ENCODE results near the gene OR52A1. TPM values are rescaled to one million over a fixed set of nuclear protein-coding genes. Genes with fewer than 3 reads are reported as not detected.

Gene OR52A1
- not detected for total RNA-seq
- polyA plus RNA-seq = not detected
- long read RNA-seq, donor 1 = 0 reads
- long read RNA-seq, donor 2 = 0 reads
- long read RNA-seq, donor 3 = 0 reads
- long read RNA-seq, donor 4 = 0 reads
- long read RNA-seq, donor 5 = 0 reads
- long read RNA-seq, donor 6 = 0 reads
- long read RNA-seq, donor 7 = 0 reads
- long read RNA-seq, donor 8 = 0 reads
- long read RNA-seq, donor 9 = 0 reads
- long read RNA-seq, donor 10 = 0 reads

DNA sequence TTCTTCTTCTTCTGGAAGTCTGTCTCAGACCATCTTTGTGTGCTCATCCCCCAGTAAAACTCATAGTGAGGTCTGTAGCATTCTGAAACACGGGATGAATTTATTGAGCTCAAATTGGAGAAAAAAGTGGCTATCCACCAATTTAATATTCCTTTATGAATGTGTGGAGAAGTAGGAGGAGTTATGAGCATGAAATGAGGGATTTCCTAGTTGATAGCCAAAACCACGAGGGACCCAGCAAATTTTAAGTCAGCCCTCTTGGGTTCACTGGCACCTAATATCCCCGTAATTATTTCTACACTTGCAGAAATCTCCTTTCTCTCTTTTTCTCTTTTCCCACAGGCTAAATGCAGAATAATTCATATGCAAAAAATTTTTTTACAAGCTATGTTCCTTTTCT, at the start of gene OR52A1:
Gene OR52A1, minus strand, starts transcription at position 101 of the 400 bp plus-strand sequence. CDS start 2,388 bp downstream, outside the sequence.
- DNase-seq = no peak
- H3K27me3 ChIP-seq = peaks cover 0 to 3% (median 0%) of the 10 kb centered on the region in 3 donors
- H3K9me3 ChIP-seq = no peaks in the 10 kb centered on the region
- no peaks in the 10 kb centered on the region for H3K4me1 ChIP-seq
- no peaks in the 10 kb centered on the region for H3K36me3 ChIP-seq
- H3K4me3 ChIP-seq = no peak within 1 kb of the TSS
- TF ChIP-seq POLR2AphosphoS5 (IDR thresholded peaks at IDR 0.05) (no peak), EP300 (IDR thresholded peaks at IDR 0.05) (no peak), CTCF (IDR thresholded peaks at IDR 0.05) (no peak), POLR2A (IDR thresholded peaks at IDR 0.05) (no peak)
- WGBS, 5 donors = 62 to 78% (median 73%) methylated on average over 3 of the region's 3 CpGs
- H3K27ac ChIP-seq = no peak within 1 kb of the TSS
- intact Hi-C loops (cut with DNase I; ENCODE audit: low total_unique reads) = no loop called here

DNA sequence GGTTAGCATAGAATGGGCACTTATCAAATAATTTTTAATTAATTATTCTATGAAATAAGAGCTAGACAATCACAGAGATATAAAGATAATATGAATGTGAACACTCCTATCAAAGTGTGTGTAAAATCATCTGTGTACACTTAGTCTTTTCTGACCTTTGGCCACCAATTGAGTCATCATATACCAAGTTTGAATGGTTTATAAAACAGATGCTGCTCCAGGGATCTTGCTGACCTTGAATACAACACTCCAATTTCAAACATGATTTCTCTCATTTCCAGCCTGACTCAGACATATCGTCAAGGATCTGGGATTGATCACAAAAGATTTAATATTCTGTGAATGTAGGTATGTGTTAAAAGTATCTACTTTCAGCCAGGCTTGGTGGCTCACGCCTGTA, 48.8 kb upstream of the OR52A1 start:
- no peak for DNase-seq
- Histone ChIP-seq H3K36me3 (no peaks in the 10 kb centered on the region), H3K4me3 (no peak overlapping the region), H3K9me3 (no peaks in the 10 kb centered on the region), H3K27ac (no peak overlapping the region), H3K27me3 (no peaks in the 10 kb centered on the region), H3K4me1 (no peaks in the 10 kb centered on the region)
- TF ChIP-seq CTCF (IDR thresholded peaks at IDR 0.05) (no peak), POLR2AphosphoS5 (IDR thresholded peaks at IDR 0.05) (no peak), EP300 (IDR thresholded peaks at IDR 0.05) (no peak)
- whole genome bisulfite sequencing, 5 donors = 80 to 87% (median 83%) methylated on average over 2 of the region's 2 CpGs
- intact Hi-C loops (cut with DNase I; ENCODE audit: low total_unique reads) = no loop called here

- intact Hi-C loops (cut with DNase I; ENCODE audit: low total_unique reads) = no loop called here
- H3K36me3 ChIP-seq = no peaks in the 10 kb centered on the region
- H3K4me1 ChIP-seq = no peaks in the 10 kb centered on the region
- no peaks in the 10 kb centered on the region for H3K27me3 ChIP-seq
- H3K27ac ChIP-seq = no peak within 1 kb of the TSS
- WGBS, 5 donors = 58 to 72% (median 68%) methylated on average over 1 of the region's 1 CpG
- TF ChIP-seq EP300 (IDR thresholded peaks at IDR 0.05) (no peak), POLR2A (IDR thresholded peaks at IDR 0.05) (no peak), CTCF (IDR thresholded peaks at IDR 0.05) (no peak), POLR2AphosphoS5 (IDR thresholded peaks at IDR 0.05) (no peak)
- H3K4me3 ChIP-seq = no peak within 1 kb of the TSS
- no peak for DNase-seq
- H3K9me3 ChIP-seq = no peaks in the 10 kb centered on the region
Observed at GRCh38 chr11:5200582-5200981, 46.0 kb upstream of the OR52A1 start, which contains the start of gene OR51V1. Gene OR51V1 (minus strand): TSS chr11:5200682. CDS start chr11:5200682, 0 bp downstream.

- no peaks in the 10 kb centered on the region for H3K4me1 ChIP-seq
- no peak for DNase-seq
- intact Hi-C loops (cut with DNase I; ENCODE audit: low total_unique reads) = no loop called here
- H3K36me3 ChIP-seq = no peaks in the 10 kb centered on the region
- no peaks in the 10 kb centered on the region for H3K9me3 ChIP-seq
- no peak overlapping the region for H3K27ac ChIP-seq
- H3K27me3 ChIP-seq = no peaks in the 10 kb centered on the region
- no peak overlapping the region for H3K4me3 ChIP-seq
- TF ChIP-seq POLR2AphosphoS5 (IDR thresholded peaks at IDR 0.05) (no peak), POLR2A (IDR thresholded peaks at IDR 0.05) (no peak), EP300 (IDR thresholded peaks at IDR 0.05) (no peak), CTCF (IDR thresholded peaks at IDR 0.05) (no peak)
Observed at GRCh38 chr11:5198285-5198684, 43.7 kb upstream of the OR52A1 start.
